ENCODE results near the gene TTLL4. TPM values are rescaled to one million over a fixed set of nuclear protein-coding genes. Genes with fewer than 3 reads are reported as not detected.

Gene TTLL4
- total RNA-seq, 4 donors from 2014 or later, result 18.9 to 43.5 (median 25.2) TPM

DNA sequence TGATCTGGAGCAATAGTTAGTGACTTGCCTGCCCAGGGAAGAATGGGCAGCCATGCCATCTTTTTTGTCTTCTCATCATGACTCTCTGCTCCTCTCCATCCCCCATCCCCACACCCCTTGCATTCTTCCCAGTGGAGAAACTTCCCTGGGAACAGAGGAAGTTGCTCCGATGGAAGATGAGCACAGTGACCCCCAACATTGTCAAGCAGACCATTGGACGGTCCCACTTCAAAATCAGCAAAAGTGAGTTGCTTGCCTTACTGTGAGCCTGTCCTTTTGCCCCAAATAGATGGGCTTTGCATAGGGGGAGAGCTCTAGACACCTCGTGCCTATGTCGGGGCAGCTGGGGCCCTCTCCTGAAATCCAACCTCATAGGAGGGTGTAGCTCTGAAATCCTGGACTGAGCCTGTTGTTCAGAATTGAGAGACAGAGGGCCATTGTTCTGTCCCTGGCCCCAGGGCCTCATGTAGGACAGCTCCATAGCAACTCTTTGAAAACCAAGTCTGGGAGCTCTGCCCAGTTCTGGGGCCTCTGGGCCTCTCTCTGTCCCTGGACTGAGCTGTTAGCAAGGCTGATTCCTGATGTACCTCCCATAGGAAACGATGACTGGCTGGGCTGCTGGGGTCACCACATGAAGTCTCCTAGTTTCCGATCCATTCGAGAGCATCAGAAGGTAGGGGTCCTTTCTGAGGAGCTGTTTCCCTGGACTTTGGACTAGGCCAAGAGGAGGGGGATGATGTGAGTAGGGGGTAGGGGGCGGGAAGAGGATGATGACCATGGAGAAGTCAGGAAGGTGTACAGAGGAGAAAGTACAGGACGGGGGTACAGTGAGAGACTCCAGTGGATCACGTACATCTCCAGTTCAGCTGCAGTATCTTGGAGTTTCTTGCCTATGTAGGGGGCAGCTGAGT is 35.2 kb downstream of the TTLL4 start:
- H3K27me3 ChIP-seq, result no peaks in the 10 kb centered on the region
- peak overlapping the region; percentile 84 for H3K27ac ChIP-seq
- H3K9me3 ChIP-seq, result no peaks in the 10 kb centered on the region
- peaks cover 8% of the 10 kb centered on the region for H3K4me1 ChIP-seq
- 73% methylated on average over 9 of the region's 10 CpGs for WGBS
- TF ChIP-seq POLR2AphosphoS5 (IDR thresholded peaks at IDR 0.05), result no peak
- no peak for TF ChIP-seq POLR2A (IDR thresholded peaks at IDR 0.05)
- no peak for TF ChIP-seq EP300 (IDR thresholded peaks at IDR 0.05)
- TF ChIP-seq, protein P1, sequence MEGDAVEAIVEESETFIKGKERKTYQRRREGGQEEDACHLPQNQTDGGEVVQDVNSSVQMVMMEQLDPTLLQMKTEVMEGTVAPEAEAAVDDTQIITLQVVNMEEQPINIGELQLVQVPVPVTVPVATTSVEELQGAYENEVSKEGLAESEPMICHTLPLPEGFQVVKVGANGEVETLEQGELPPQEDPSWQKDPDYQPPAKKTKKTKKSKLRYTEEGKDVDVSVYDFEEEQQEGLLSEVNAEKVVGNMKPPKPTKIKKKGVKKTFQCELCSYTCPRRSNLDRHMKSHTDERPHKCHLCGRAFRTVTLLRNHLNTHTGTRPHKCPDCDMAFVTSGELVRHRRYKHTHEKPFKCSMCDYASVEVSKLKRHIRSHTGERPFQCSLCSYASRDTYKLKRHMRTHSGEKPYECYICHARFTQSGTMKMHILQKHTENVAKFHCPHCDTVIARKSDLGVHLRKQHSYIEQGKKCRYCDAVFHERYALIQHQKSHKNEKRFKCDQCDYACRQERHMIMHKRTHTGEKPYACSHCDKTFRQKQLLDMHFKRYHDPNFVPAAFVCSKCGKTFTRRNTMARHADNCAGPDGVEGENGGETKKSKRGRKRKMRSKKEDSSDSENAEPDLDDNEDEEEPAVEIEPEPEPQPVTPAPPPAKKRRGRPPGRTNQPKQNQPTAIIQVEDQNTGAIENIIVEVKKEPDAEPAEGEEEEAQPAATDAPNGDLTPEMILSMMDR (IDR thresholded peaks at IDR 0.05), result no peak
- no peak for DNase-seq (ENCODE audit: low spot score in 2 of 2)
- no peak overlapping the region for H3K4me3 ChIP-seq
- peaks cover 63% of the 10 kb centered on the region for H3K36me3 ChIP-seq

DNA sequence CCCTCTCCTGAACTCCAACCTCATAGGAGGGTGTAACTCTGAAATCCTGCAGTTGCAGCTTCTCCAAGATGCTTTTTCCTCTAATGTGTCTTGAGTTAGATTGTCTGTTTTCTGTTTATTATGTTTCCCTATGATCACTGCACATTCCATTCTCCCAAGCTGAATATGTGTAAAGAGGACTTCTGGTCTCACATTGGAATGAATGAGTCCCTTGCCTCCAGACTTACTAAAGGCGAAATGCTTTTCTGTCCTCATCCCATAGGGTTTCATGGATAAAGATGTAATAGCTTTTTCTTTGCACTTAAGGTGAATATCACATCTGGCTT is 35.8 kb downstream of the TTLL4 start:
- Histone ChIP-seq H3K4me3 (no peak overlapping the region), H3K4me1 (peaks cover 8% of the 10 kb centered on the region), H3K27me3 (no peaks in the 10 kb centered on the region), H3K27ac (peak overlapping the region; percentile 72), H3K36me3 (peaks cover 63% of the 10 kb centered on the region), H3K9me3 (no peaks in the 10 kb centered on the region)
- TF ChIP-seq EP300 (IDR thresholded peaks at IDR 0.05), result no peak
- TF ChIP-seq POLR2AphosphoS5 (IDR thresholded peaks at IDR 0.05), result no peak
- no peak for DNase-seq (ENCODE audit: low spot score in 2 of 2)
- 100% methylated on average over 1 of the region's 1 CpG for WGBS

DNA sequence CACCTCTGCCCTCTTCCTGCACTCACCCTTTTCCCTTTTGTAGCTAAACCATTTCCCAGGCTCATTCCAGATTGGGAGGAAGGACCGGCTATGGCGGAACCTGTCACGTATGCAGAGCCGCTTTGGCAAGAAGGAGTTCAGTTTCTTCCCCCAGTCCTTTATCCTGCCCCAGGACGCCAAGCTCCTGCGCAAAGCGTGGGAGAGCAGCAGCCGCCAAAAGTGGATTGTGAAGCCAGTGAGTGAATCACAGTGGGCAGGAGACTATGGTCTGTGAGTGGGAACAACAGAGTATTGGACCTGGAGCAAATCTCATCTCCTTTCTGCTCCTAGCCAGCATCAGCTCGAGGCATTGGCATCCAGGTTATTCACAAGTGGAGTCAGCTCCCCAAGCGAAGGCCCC is 36.3 kb downstream of the TTLL4 start:
- no peak overlapping the region for H3K4me3 ChIP-seq
- 83% methylated on average over 9 of the region's 10 CpGs for WGBS
- no peaks in the 10 kb centered on the region for H3K9me3 ChIP-seq
- peaks cover 8% of the 10 kb centered on the region for H3K4me1 ChIP-seq
- peak overlapping the region; percentile 72 for H3K27ac ChIP-seq
- H3K36me3 ChIP-seq, result peaks cover 65% of the 10 kb centered on the region
- no peak for DNase-seq (ENCODE audit: low spot score in 2 of 2)
- TF ChIP-seq, protein P1 (IDR thresholded peaks at IDR 0.05), result no peak
- no peaks in the 10 kb centered on the region for H3K27me3 ChIP-seq

DNA sequence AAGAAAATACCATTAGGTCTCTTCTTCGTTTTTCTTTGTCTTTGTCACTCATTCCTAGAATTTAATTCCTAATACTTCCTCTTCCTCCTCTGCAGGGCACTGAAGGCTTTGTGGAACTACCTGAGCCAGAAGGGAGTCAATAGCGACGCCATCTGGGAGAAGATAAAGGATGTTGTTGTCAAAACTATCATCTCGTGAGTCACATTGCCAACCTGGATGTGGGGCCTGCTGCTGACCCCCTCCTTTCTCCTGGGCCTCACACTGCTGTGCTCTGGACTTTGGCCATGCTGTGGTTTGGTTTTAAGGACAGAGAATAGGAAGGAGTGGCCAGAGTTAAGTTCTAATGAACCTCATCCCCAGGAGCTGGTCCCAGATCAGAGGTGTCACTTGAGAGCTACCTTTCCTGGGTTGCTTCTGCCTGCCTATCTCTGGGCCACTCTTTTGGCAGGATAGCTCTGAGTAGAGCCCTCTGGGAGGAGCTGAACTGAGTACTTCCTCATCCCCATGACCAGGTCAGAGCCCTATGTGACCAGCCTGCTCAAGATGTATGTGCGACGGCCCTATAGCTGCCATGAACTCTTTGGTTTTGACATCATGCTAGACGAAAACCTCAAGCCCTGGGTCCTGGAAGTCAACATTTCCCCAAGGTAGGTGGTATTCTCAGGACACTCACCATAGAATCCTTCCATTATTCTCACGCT is 38.3 kb downstream of the TTLL4 start:
- TF ChIP-seq EP300 (IDR thresholded peaks at IDR 0.05) (no peak), POLR2AphosphoS5 (IDR thresholded peaks at IDR 0.05) (no peak), POLR2A (IDR thresholded peaks at IDR 0.05) (no peak)
- TF ChIP-seq, protein P1 (IDR thresholded peaks at IDR 0.05), result no peak
- Histone ChIP-seq H3K9me3 (no peaks in the 10 kb centered on the region), H3K27ac (no peak overlapping the region), H3K4me3 (no peak overlapping the region), H3K27me3 (no peaks in the 10 kb centered on the region), H3K36me3 (peaks cover 84% of the 10 kb centered on the region), H3K4me1 (peaks cover 8% of the 10 kb centered on the region)
- 88% methylated on average over 8 of the region's 8 CpGs for WGBS
- DNase-seq (ENCODE audit: low spot score in 2 of 2), result no peak

DNA sequence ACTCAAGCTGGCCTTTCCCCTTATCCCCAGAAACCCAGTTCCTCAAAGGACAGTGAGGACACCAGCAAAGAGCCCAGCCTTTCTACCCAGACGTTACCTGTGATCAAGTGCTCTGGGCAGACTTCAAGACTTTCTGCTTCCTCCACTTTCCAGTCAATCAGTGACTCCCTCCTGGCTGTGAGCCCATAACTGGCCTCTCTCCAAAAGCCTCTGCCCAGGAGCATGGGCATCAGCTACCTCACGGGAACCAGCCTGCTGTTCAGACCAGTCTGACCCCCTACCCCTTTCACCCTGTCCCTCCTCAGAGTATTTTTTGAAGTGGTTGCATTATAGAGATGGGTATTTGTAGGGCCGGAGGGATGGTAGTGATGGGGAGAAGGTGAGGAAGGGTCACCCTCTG is 43.6 kb downstream of the TTLL4 start:
- H3K4me1 ChIP-seq, result no peaks in the 10 kb centered on the region
- TF ChIP-seq, protein P1 (IDR thresholded peaks at IDR 0.05), result no peak
- TF ChIP-seq EP300 (IDR thresholded peaks at IDR 0.05) (no peak), POLR2A (IDR thresholded peaks at IDR 0.05) (no peak), POLR2AphosphoS5 (IDR thresholded peaks at IDR 0.05) (no peak)
- H3K27ac ChIP-seq, result no peak overlapping the region
- H3K27me3 ChIP-seq, result no peaks in the 10 kb centered on the region
- 85% methylated on average over 3 of the region's 3 CpGs for WGBS
- H3K36me3 ChIP-seq, result peaks cover 70% of the 10 kb centered on the region
- no peak overlapping the region for H3K4me3 ChIP-seq
- DNase-seq (ENCODE audit: low spot score in 2 of 2), result no peak
- H3K9me3 ChIP-seq, result no peaks in the 10 kb centered on the region

Measured in suprapubic skin (tissue), 4 donors.